IPS DF 4.7 (cell line): ENCODE results near the gene TNFSF8.
A peak's percentile ranks its signal among the peaks of the same experiment; 100 is the strongest.

Source experiments
- DNase-seq: peaks from one replicate; pipeline ENCODE4 v3.0.0-alpha.2; 2013; ENCODE audit warnings: low spot score; ENCODE audit errors: extremely low read depth

TNFSF8 gene

GRCh38 chr9:114869845-114870244, 60.5 kb downstream of the TNFSF8 start:
- peak; percentile 25 for DNase-seq

GRCh38 chr9:114869378-114869777, 61.0 kb downstream of the TNFSF8 start:
- no peak for DNase-seq

GRCh38 chr9:114867327-114867726, 63.1 kb downstream of the TNFSF8 start:
- no peak for DNase-seq

GRCh38 chr9:114864471-114864870, 65.9 kb downstream of the TNFSF8 start:
- no peak for DNase-seq

- DNase-seq, result no peak
Measured at GRCh38 chr9:114861922-114862605, 68.3 kb downstream of the TNFSF8 start.

GRCh38 chr9:114861273-114861672, 69.1 kb downstream of the TNFSF8 start:
- no peak for DNase-seq

- no peak for DNase-seq
Measured at GRCh38 chr9:114860187-114860586, 70.2 kb downstream of the TNFSF8 start.

- DNase-seq, result no peak
Measured at GRCh38 chr9:114856942-114857315, 73.5 kb downstream of the TNFSF8 start.

GRCh38 chr9:114856215-114856941, 74.0 kb downstream of the TNFSF8 start:
- no peak for DNase-seq

GRCh38 chr9:114855488-114855887, 74.9 kb downstream of the TNFSF8 start:
- DNase-seq, result no peak

GRCh38 chr9:114854736-114855355, 75.5 kb downstream of the TNFSF8 start:
- DNase-seq, result no peak

- DNase-seq, result no peak
Measured at GRCh38 chr9:114853071-114853855, 77.1 kb downstream of the TNFSF8 start.

- no peak for DNase-seq
Measured at GRCh38 chr9:114852050-114852594, 78.3 kb downstream of the TNFSF8 start.

GRCh38 chr9:114851306-114851705, 79.1 kb downstream of the TNFSF8 start:
- no peak for DNase-seq
